ENCODE results near the gene TSHZ2.
"Not testable (repeated sequence)": the region's sequence is repeated elsewhere in the genome, so short reads cannot be mapped to it uniquely, and the experiment has no call there.

Gene TSHZ2

DNA sequence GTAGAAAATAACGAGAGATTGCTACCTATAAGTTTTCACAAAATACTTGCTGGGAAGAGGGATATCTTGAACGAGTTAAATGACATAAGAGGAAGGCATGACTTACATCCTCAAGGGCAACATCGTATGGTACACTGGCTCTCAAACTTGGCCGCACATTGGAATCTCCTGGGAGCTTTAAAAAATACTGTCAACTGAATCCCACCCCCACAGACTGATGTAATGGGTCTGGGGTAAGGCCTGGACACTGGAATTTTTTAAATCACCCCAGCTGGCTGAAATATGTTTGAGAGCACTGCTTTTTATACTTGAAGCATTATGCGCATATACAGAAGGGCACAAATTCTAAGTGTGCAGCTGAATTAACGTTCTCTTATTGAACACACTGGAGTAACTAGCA, 8.0 kb upstream of the TSHZ2 start:
- no peak for DNase-seq (ENCODE audit: low spot score)

DNA sequence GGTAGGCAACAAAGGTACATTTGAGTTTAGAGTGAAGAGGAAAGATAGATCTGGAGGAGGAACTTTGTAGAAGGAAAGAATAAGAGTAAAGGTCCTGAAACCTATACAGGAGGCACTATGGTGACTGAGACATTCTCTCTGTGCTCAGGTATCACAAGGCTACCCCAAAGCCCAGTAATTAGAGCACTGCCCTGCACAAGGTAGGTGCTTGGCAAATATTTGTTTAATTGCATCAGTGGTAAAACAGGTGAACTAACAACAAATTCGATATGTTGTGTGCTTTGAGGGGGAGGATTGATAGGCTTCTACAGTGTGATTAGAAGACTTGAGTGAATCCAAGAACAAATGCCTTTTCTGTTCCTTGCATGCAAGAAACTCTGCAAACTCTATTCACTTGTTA, 6.8 kb upstream of the TSHZ2 start:
- no peak for DNase-seq (ENCODE audit: low spot score)

DNA sequence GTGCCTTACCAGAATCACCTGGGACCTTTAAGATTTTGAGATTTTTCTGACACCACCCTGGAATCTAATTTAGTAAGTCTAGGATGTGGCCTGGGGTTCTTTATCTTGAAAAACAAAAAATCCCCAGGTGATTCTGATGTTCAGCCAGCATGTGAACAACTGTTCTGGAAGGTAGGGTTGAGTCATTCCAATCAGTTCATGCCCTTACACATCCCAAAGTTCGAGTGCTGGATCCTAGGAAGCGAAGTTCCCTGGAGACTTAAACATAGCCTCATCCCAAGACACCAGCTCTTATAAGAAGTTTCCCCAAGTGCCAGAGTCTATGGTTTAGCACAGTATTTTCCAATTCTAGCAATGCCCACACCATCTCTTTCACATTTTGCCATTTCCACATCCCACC, 6.3 kb upstream of the TSHZ2 start:
- DNase-seq (ENCODE audit: low spot score) = no peak

DNA sequence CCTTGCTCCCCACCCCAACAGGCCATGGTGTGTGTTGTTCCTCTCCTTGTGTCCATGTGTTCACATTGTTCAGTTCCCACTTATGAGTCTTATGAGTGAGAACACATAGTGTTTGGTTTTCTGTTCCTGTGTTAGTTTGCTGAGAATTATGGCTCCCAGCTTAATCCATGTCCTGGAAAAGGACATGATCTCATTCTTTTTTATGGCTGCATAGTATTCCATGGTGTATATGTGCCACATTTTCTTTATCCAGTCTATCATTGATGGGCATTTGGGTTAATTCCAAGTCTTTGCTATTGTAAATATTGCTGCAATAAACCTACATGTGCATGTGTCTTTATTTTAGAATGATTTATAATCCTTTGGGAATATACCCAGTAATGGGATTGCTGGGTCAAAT, 5.6 kb upstream of the TSHZ2 start:
- DNase-seq (ENCODE audit: low spot score) = not testable (repeated sequence)

DNA sequence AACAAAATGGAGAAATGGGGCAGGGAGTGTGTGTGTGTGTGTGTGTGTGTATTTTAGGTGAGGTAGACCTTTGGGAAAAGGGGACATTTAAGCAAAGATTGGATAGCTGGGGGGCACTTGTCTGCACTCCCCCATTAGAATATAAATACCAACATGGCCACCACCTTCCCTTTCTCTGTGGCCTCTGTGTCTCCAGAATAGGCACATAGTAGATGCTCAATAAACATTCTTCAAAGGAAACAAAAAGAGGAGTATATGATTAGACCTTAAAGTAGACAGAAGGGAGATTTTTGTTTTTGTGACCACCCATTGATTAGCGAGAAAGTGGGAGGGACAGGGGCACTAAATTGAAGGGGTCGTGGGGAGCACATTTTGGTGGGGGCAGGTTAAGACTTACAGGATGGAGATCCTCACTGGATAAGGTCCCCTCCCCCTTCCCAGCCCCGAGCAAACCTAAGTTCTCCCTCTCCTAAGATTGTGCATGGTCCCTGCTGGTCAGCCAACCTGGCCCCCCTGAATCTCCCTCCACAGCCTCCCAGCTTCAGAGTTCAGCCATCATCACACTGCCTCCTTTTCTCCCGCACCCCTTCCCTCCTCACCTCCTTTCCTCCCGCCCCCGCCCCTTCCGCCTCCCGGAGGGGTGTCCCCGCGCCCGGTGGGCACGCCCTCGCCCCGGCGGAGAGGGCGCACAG, 514 bp upstream of the TSHZ2 start:
- DNase-seq (ENCODE audit: low spot score) = no peak

DNA sequence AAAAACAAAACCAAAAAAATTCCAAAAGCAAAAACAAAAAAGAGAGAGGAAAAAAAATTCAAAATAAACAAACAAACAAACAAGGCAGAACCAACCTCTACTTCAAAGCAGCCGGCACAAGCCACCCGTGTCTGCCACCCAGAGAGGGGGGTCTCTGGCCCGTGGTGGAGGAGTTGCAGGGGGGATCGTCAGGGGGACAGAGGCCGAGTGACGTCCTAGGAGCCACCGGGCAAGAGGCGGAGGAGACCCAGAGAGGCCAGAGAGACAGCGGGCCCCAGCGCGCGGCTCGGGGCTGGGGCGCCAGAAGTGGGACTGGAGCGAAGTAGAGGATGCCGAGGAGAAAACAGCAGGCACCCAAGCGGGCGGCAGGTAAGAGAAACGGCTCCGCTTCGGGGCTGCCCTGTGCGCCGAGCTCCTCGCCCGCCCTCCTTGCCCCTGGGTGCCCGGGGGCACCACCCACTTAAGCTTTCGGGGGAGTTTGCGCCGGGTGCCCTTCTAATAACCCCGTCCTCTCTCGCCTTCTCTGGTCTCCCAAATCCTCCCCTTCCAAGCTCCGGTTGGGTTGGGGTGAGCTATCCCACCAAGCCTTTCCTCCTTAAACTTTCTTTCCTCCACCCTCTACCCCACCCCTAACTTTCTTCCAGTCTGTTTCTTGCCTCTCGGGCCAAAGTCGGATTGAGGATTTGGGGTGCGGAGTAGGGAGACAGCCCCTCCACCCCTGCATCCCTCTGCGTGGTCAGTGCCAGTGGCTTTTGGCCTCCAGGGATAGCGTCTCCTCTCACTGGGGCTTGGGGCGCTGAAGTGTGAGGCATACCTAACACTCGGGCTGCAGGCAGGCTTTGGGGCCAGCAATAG, 1.0 kb downstream of the TSHZ2 start:
- DNase-seq (ENCODE audit: low spot score) = peak; percentile 50

DNA sequence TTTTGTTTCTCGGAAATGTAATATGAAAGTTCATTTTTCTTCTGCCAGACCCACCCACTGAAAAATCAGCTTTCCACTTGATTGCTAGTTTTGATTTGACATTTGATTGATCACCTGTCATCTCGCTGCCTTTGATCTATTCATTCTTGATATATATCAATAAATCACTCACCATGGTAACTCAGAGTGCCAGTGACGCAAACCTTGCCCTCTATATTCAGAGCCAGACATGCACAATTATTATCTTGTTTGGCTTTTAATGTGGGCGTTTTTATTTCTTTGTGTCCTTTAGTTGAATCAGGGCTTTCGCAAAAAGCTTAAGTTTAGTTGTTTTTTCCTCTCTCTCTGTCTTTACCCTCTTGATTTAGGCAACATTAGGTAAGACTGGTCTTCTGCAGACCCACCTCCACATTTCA, 2.0 kb downstream of the TSHZ2 start:
- peak; percentile 26 for DNase-seq (ENCODE audit: low spot score)

DNA sequence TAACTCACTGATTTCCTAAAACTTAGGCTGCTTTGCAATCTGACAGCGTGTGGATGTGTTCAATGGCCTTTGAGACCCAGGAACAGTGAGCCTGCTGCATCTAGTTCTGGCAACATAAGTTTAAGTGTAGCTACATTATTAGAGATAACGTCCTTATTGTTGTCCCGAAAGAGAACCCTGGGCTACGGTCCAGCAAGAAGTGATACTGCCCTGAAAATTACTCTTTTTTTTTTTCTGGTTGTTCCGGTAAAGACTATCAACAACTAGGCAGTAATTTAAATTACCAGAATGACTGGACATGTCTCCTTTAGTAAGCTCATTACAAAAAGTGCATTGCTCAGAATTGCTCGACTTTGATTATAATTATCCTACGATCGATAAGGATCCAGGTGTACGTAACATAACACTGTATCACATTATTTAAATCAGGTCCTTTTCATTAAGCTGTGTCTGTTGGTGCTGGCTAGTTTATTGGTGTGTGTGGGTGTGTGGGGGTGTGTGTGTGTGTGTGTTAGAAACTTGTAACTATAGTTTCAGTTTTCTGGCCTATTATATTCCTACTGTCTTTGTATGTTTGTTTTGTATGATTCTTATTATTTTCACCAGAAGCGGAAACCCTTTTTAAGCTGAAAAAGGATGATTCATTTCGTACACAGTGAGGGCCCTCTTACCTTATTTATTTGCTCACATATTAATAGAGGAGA, 3.0 kb downstream of the TSHZ2 start:
- DNase-seq (ENCODE audit: low spot score) = no peak

DNA sequence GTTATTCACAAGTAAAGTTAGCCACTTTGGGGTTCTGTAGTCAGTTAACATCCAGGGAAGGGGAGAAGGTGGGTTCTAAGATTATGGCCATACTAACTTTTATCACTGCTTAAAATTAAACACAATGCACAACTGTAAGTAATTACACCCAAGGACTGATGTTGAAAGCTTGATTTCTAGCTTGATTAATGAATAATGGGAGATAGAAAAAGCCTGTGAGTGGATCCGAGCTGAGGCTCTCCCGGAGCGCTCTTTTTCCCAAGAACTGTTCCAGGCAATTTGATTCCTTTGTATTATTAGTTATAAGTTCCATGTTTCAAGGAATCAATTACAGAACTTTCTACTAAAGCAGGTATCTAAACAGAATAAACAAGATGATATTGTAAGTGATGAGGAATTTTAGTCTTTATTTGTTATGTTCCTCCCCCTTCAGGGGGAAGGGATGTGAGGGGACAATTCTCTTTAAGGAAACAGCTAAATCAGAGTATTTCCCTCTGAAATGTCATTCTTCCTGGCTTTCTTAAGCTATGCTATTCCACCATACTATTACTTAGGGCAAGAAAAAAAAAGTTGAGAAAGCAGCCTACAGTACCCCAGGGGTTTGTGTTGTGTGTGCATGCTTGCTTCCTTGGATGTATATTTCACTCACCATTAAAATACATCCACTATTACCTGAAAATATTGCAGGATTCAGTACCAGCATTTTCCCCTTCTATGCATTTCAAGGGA, 3.8 kb downstream of the TSHZ2 start:
- DNase-seq (ENCODE audit: low spot score) = no peak

DNA sequence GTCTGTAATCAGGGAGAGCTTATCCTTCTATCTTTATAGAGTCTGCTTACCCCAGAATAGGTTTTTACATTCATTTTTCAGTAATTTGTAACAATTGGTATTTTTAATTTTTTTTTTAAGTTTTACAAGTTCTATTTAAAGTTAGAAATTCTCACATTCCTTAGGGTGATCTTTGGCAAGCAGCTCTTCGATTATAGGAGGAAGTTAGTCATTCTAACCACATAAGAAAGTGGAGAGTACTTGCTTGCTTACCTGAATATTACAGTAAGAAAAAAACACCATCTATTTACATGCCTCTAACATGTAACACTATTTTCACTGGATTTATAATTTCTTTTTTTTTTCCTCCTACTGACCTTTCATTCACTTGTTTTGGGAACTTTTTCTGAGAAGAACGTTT, 6.7 kb downstream of the TSHZ2 start:
- DNase-seq (ENCODE audit: low spot score) = no peak

DNA sequence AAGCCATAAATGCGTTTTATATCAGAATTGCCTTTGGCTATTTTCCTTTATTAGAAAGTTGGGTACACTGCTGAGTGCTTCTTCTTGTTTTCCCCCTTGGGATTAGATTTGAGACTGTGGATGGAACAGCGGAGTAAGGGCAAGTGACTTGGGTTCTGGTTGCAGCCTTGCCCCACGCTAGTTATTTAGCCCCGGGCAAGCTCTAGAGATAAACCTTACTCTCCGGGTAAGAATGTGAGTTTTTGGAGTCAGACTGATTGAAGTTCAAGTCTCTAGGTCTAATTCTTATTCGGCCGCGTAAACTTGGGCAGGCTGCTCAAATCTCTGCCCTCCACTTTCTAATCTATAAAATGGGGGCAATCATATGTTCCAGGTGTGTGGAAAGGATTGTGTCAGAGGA, 8.9 kb downstream of the TSHZ2 start:
- no peak for DNase-seq (ENCODE audit: low spot score)

DNA sequence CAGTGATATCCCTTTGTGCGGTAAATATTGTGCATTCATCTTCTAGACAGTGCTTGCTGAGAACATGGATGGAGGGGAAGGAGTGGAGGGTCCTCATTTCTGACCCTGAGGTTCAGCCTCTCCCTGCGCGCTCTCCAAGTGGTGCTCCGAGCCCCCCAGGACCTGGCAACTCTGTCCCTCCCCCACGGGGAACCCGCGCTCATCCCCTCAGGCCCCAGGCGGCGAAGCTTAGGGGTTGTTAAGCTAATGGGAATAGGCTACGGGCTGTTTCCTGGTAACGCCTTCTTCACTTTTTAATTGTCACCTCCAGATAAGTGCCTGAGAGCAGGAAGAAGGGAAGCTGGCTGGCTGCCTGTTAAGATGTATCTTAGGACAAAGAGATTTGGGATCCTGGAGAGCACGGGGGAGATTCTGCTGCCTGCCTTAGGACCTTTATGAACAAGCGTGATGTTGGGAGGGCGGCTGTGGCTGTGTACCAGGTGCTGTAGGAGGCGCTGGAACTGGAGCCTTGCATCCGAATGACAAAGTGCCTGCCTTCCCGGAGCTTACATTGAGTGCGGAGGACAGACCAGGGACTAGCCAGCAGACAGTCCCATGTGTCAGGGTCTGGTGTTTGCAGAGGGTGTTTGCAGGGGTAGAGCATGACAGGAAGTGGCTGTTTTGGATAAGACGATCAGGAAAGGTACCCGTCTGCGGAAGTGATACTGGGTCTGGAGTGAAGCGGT, 11.7 kb downstream of the TSHZ2 start:
- DNase-seq (ENCODE audit: low spot score) = no peak

DNA sequence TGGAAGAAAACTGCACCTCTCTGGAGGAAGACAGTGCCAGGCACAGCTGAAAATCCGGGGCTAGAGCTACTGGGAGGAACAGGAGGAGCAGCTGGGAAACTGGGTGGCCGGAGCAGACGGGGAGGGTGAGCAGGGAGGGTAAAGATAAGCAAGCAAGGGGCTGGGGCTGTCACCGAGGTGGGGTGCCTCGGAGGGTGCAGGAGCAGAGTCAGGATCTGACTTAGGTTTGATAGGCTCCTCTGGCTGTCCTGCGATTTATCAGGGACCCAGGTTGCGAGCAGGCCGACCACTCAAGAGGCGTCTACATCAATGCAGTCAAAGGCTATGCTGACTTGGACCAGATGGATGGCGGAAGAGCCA, 12.3 kb downstream of the TSHZ2 start:
- DNase-seq (ENCODE audit: low spot score) = no peak

DNA sequence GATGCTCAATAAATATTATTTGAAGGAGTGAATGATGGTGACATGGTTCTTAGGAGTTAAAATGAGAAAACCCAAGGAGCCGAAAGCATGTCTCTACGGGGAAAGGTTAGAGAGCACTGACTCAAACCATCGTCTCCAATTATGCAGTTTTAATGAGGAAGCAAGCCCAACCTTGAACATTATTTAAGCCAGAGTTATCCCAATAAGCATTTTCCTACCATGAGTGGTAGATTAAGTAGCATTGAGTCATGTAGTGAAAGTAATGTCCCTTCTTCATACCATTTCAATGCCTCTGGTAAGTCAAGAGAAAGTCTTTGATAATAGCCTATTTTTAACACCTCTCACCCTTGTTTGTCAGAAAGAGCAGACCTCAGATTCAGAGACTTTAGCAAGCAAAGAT, 13.5 kb downstream of the TSHZ2 start:
- DNase-seq (ENCODE audit: low spot score) = no peak

DNA sequence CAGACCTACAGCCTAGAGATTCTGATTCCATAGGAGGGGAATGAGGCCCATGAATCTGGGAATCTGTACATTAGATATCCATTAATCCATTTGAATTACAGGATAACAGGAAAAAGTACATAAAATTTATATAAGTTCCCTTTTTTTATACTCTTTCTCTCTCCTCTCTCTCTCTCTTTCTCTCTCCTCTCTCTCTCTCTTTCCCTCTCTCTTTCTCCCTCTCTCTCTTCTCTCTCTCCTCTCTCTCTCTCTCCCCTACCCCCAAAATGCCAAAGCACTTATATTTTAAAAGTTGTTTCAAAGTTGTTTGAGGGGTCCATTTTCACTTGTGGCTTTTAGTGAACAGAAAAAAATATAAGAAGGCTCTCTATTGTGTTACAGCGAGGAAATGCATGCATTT, 15.1 kb downstream of the TSHZ2 start:
- no peak for DNase-seq (ENCODE audit: low spot score)

DNA sequence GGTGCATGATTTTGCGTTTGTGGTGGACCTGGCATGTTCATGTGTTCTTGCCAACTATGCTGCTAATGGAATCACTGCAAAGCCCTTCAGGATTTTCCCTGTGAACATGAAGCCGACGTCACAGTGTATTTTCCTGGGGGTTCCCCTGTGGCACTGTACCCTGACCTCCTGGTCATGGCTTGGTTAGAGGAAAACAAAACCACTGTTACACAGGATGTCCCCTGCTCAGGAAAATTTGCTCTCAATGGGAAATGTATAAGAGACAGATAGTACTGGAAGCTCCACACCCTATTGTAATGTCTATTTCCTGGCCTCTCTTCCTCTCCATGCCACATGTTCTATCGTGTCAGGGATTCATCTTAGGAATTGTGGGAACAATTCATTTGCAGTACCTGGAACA, 19.7 kb downstream of the TSHZ2 start:
- no peak for DNase-seq (ENCODE audit: low spot score)

DNA sequence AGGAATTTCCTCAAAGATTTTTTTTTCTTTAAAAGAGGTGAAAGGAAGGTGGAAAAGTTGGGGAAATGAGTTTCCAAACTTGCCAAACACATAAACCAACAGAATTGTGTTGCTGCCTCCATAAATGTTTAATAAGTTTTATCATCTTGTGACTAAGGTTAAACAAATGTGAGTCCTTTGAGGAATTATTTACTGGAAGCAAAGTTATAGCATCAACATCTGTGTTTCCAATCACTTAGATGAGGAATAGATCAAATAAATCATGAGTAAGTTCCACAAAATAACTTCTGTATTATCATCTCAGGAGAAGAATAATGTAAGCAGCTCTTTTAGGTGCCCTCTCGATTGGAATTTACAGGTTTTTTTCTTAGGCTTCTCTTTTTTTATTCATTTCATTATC, 20.5 kb downstream of the TSHZ2 start:
- no peak for DNase-seq (ENCODE audit: low spot score)

DNA sequence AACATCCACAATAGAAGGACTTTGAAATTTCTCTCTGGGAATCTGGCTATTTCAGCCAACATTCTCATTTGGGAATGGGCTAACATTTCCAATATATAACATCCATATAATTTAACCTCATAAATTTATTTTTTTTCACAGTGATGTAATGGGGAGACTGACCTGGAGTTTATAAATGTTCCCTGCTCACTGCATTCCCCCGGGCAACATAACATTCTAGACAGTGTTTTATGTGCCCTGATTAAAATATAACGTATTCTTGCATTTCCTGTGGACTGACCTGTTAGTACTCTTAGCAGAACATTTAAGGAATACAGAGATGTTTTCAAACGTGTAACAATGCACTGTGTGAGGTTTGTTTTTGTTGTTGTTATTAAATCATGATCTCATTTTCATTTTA, 20.9 kb downstream of the TSHZ2 start:
- DNase-seq (ENCODE audit: low spot score) = no peak

DNA sequence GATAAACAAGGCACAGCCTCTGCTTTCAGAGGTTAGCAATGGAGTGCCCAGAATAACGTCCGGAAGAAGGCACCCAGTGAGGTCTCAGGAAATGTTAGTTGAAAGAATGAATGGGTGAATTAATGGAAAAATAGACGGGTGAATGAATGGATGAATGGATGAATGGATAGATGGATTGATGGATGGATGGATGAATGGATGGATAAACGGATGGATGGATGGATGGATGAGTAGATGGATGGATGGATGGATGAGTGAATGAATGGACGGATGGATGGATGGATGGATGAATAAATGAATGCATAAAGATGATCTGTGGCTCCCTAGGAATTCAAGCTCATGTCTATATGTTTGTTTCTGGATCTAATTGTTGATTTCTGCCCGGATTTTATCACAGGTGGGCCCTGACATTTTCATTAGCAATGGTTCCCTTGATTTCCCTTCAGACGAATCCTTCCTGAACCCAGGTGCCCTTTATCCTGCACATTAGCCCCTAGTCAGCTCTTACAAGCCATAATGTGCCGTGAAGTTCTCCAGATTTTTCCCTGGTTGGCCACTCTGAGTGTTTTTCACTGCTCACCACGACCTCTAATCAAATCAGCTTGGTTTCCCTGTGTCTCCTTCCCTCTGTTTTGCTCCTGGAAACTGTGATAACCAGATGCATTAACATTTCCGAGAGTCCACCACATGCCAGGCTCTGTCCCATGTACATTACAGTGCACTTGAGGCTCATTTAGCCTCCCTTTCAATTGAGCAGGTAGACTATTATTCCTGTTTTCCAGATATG, 22.2 kb downstream of the TSHZ2 start:
- no peak for DNase-seq (ENCODE audit: low spot score)

DNA sequence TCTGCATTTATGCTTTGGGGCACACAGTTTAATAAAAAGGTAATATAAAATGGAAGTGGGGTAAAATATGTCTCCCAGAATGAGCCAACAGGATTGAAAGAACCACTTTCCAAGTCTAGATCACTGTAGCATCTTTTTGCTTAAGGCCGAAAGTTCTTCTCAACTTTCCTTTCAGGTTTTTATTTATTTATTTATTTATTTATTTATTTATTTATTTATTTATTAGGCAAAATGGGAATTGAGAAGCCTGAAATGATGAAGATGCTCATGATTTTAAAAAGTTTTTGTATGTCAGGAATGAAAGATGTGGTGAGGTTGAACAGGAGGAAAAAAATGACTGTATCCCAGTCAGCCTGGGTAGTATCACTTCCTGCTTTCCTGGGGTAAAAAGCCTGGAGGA, 24.0 kb downstream of the TSHZ2 start:
- DNase-seq (ENCODE audit: low spot score) = no peak

DNA sequence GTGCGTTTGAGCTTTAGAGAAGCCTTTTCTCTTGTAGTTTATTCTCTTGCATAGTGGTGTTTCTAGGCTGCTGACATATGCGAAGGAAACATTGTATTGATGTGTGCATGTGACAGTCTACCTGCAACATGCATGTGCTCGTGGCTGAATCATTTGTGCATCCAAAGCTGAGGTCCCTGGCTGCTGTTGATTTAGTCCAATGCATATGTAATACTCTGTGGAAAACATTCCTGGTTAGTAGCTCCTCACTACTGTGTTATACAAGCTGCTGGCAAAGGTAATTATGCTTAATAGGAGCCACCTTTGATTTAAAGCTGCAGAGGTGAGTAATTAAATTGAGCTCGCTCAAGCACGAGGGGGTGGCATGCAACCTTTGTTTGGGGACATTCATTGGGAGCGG, 24.5 kb downstream of the TSHZ2 start:
- DNase-seq (ENCODE audit: low spot score) = no peak

All from SW480 (cell line).